GM12891 (cell line): ENCODE measurements around the gene GANC. TPM values are rescaled to one million over a fixed set of nuclear protein-coding genes. Genes with fewer than 3 reads are reported as not detected.
"Not testable (repeated sequence)": the region's sequence is repeated elsewhere in the genome, so short reads cannot be mapped to it uniquely, and the experiment has no call there.

Experiments
- DNase-seq: peaks from one replicate; pipeline ENCODE4 v3.0.0; 2011; ENCODE audit warnings: low spot score; ENCODE audit not compliant: insufficient read length
- FAIRE-seq: peaks from 2 replicates; lab custom pipeline; 2011; peaks lifted over from hg19 to GRCh38; lab: Jason Lieb, UNC
- PAX5 ChIP-seq: IDR thresholded peaks from 2 replicates; pipeline ENCODE4 v1.6.1; 2011; ENCODE audit warnings: low read length, moderate library complexity, mild to moderate bottlenecking; ENCODE audit not compliant: insufficient read depth, severe bottlenecking
- POLR2A ChIP-seq: IDR thresholded peaks from 2 replicates; pipeline ENCODE4 v1.6.1; 2011; ENCODE audit warnings: low read depth, low read length, control low read depth
- POLR2AphosphoS5 ChIP-seq: IDR thresholded peaks from 2 replicates; pipeline ENCODE4 v1.6.1; 2011; ENCODE audit warnings: low read depth, low read length, control low read depth
- POU2F2 ChIP-seq: IDR thresholded peaks from 2 replicates; pipeline ENCODE4 v1.6.1; 2011; ENCODE audit warnings: low read depth, mild to moderate bottlenecking, control low read depth, low read length, moderate library complexity
- SPI1 ChIP-seq: IDR thresholded peaks from 2 replicates; pipeline ENCODE4 v1.6.1; 2011; ENCODE audit warnings: low read depth, low read length, control low read depth
- TAF1 ChIP-seq: IDR thresholded peaks from 2 replicates; pipeline ENCODE4 v1.6.1; 2011; ENCODE audit warnings: low read depth, low read length, control low read depth
- polyA plus RNA-seq: library from polyadenylated mRNA; unstranded; fragments of >200 nt; gene quantifications from one replicate; pipeline ENCODE4 v1.2.1, GENCODE V29; 2012; ENCODE audit warnings: low read depth, missing spikeins, inconsistent platforms; ENCODE audit not compliant: missing spikeins

The GANC gene, protein sequence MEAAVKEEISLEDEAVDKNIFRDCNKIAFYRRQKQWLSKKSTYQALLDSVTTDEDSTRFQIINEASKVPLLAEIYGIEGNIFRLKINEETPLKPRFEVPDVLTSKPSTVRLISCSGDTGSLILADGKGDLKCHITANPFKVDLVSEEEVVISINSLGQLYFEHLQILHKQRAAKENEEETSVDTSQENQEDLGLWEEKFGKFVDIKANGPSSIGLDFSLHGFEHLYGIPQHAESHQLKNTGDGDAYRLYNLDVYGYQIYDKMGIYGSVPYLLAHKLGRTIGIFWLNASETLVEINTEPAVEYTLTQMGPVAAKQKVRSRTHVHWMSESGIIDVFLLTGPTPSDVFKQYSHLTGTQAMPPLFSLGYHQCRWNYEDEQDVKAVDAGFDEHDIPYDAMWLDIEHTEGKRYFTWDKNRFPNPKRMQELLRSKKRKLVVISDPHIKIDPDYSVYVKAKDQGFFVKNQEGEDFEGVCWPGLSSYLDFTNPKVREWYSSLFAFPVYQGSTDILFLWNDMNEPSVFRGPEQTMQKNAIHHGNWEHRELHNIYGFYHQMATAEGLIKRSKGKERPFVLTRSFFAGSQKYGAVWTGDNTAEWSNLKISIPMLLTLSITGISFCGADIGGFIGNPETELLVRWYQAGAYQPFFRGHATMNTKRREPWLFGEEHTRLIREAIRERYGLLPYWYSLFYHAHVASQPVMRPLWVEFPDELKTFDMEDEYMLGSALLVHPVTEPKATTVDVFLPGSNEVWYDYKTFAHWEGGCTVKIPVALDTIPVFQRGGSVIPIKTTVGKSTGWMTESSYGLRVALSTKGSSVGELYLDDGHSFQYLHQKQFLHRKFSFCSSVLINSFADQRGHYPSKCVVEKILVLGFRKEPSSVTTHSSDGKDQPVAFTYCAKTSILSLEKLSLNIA (N-terminal part only)
- polyA plus RNA-seq, result 20.3 TPM

DNA sequence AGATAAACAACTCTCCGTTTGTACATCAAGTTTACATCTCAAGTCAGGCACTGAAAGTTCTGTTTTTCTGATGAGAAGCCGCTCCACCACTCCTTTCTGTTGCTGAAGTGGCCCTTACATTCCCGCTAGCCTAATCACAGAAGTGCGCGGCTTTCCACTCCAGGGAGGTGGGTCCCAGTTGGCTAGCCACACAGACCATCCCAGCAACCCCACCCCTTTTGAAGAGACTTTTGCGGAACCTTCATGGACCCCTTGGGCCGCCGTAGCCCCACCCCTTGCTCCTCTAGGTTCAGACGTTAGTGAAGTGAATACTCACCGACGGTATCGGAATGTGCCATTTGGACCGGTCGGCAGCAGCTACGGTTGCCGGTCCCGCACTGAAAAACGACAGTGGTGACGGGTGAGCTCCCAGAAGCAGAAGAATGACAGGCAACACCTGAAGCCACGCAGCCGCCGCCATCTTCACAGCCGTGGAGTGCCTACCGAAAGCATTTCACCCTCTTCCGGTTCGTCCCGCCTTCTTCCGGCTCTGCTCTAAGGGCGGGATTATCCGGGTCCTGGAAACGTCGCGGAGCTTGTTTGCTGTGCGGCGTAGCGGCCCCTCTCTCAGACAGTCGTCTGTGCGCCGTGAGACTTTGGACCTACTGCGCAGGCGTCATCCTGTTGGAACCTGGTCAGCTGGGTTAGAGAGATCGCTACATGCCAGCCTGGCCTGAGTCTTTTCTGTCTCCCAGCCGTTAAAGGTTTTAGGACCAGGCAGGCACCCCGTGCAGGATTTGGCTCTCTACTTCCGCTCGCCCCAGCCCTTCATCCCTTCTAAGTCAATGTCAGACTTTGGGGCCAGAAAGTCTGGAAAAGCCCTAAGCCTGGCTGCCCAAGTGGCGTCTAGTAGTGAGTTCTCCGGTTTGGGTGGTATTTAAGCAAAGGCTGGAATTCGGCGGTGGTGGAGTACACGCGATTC, at the start of gene GANC, which contains the start of gene TMEM87A:
Gene GANC (plus strand): TSS at position 263 of the 961 bp plus-strand sequence. CDS start 1,281 bp downstream, outside the sequence.
Gene TMEM87A (minus strand): TSS at position 495 of the 961 bp plus-strand sequence. CDS start 35 bp downstream, at position 460.
- FAIRE-seq (peak; percentile 92), DNase-seq (peak; percentile 71)
- peak; percentile 76; the same call in 1 of the 2 replicates for TF ChIP-seq POU2F2
- peak; percentile 98 for TF ChIP-seq POLR2A
- TF ChIP-seq TAF1, result peak; percentile 97
- TF ChIP-seq POLR2AphosphoS5, result peak; percentile 97
- no peak for TF ChIP-seq SPI1
- no peak for TF ChIP-seq PAX5

GRCh38 chr15:42226648-42227047, 46.4 kb upstream of the GANC start:
- FAIRE-seq, result no peak
- no peak for DNase-seq

DNA sequence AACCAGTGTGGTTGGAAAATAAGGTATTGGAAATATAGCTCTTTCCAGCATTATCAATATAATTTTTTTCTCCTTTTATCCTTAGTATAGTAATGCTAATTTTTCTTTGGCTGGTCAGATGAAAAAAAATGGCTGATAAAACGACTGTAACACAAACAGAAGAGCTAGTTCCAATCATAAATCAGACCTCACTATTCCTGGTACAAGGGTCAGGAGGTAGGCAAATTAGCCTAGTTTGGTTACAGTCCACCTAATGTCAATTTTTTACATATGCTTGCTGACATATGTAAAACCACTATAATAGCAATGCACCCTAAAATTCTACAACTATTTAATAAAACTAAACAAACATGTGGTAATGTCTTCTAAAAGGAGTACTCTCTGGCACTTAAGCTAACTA, 45.0 kb upstream of the GANC start:
- TF ChIP-seq TAF1 (no peak), POLR2A (no peak)
- no peak for DNase-seq
- no peak for FAIRE-seq

More at GRCh38 chr15:42226648-42227047, 46.4 kb upstream of the GANC start:
- no peak for TF ChIP-seq POU2F2
- no peak for TF ChIP-seq POLR2AphosphoS5
- no peak for TF ChIP-seq SPI1
- no peak for TF ChIP-seq TAF1
- TF ChIP-seq PAX5, result no peak
- no peak for TF ChIP-seq POLR2A

- not testable (repeated sequence) for FAIRE-seq, DNase-seq
These were observed 44.0 kb upstream of the GANC start for GRCh38 chr15:42228981-42229380.

GRCh38 chr15:42231088-42231487, 41.9 kb upstream of the GANC start:
- DNase-seq (no peak), FAIRE-seq (no peak)
- TF ChIP-seq POU2F2, result no peak
- no peak for TF ChIP-seq POLR2A
- TF ChIP-seq SPI1, result no peak

DNA sequence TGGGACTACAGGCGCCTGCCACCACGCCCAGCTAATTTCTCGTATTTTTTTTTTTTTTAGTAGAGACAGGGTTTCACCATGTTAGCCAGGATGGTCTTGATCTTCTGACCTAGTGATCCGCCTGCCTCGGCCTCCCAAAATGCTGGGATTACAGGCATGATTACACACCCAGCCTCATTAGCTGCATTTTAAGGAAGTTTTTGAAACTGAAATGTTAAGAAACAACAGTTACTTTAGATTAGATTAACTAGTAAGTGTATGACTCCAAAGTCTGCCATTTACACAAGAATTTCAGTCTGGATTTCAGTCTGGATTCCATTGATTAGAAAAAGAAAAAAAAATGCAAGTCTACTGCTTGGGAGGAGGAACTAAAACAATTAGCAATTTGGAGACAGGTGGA, 40.4 kb upstream of the GANC start:
- TF ChIP-seq POU2F2, result no peak
- TF ChIP-seq SPI1, result no peak
- no peak for TF ChIP-seq PAX5
- no peak for TF ChIP-seq TAF1
- TF ChIP-seq POLR2AphosphoS5, result no peak
- TF ChIP-seq POLR2A, result no peak
- no peak for DNase-seq
- FAIRE-seq, result no peak

DNA sequence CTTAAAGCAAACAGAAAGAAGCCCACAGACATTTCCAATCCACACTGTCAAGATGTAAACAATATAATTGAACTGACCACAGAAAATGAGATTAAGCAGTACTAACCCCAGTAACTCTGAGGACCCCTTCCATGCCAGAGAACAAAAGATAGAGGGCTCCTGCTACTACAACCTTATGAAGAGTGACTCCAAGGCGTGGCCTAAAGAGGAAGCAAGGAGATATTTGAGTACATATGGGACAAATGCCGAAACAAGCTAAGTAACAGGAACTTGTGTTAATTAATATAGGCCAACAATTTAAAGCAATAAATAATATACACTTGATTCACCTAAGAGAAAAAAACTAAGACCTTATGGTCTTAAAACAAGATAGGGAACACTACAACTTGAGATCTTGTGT, 39.9 kb upstream of the GANC start:
- no peak for TF ChIP-seq POU2F2
- DNase-seq, result no peak
- no peak for FAIRE-seq

DNA sequence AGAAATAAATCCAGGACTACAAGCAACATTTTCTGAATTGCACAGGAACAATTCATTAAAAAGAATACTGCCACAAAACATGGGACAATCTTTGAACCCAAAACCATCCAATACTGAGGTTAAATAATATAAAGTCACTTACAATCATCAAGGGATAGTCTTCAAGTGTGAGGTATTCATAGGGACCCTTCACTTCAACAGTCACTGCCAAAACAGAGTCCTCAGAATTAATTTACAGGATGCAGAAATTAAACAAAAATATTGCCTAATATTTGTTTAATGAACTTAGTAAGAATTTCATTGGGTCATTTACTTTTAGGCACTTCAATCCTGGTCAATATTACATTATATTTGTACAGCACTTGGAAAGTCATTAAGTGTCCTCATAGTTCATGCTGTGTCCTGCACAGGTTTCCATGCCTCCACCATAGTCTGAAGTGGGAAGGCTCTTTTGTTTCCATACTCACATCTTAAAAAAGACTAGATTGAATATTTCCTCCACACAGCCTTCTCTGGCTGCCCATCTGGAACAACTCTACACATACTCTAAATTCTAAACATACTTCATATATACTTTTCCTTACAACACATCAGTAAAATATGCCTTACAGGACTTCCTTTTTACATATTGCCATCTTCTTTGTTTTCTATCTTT, 33.3 kb upstream of the GANC start:
- TF ChIP-seq POLR2A, result no peak
- no peak for TF ChIP-seq PAX5
- no peak for TF ChIP-seq POLR2AphosphoS5
- no peak for TF ChIP-seq SPI1
- TF ChIP-seq TAF1, result no peak
- DNase-seq, result no peak
- FAIRE-seq, result no peak

DNA sequence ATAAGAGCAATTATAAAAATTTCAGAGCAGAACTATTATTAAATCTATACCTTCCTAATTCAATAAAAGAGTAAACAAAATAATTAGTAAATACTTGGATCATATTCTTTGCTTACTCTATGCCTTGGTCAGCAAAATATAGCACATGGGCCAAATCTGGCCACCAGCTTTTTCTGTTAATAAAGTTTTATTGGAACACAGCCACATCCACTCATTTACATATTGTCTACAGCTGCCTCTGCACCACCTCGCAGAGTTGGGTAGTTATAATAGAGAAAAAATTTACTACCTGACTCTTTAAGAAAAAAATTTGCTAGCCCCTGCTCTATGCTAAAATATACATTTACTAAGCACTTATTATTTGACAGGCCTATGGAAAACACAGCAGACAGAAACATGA, 32.2 kb upstream of the GANC start:
- TF ChIP-seq SPI1, result no peak
- no peak for TF ChIP-seq PAX5
- TF ChIP-seq POU2F2, result no peak
- no peak for TF ChIP-seq TAF1
- TF ChIP-seq POLR2AphosphoS5, result no peak
- no peak for TF ChIP-seq POLR2A
- DNase-seq, result no peak
- FAIRE-seq, result no peak
